GM19468 (cell line): ENCODE data around the gene MOB1B.
"Not testable (repeated sequence)": the region's sequence is repeated elsewhere in the genome, so short reads cannot be mapped to it uniquely, and the experiment has no call there.

Experiments used
- ATAC-seq: cut with Tn5 transposase; IDR thresholded peaks from one replicate; pipeline ENCODE4 v1.9.1; 2021; ENCODE audit warnings: mild to moderate bottlenecking, moderate library complexity, moderate number of reproducible peaks; ENCODE audit not compliant: unreplicated experiment; ENCODE audit errors: extremely low read depth

Gene MOB1B

DNA sequence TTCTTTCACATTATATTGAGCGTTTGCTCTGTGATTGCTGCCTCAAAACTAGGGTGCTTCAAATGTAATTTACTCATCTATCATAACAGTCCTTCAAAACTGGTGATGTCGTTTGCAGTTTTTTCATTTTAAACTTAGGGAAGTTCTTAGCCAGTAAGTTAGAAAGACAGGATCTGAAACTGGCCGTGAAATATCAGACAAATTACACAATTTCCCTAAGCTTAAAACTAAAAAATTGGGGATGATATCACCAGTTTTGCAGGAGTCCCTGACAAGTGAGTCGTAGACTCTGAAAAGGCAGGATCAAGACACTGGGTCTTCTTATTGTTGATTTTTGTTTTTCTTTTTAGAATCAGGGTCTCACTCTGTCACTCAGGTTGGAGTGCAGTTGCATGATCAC, 44.8 kb downstream of the MOB1B start:
- no peak for ATAC-seq

DNA sequence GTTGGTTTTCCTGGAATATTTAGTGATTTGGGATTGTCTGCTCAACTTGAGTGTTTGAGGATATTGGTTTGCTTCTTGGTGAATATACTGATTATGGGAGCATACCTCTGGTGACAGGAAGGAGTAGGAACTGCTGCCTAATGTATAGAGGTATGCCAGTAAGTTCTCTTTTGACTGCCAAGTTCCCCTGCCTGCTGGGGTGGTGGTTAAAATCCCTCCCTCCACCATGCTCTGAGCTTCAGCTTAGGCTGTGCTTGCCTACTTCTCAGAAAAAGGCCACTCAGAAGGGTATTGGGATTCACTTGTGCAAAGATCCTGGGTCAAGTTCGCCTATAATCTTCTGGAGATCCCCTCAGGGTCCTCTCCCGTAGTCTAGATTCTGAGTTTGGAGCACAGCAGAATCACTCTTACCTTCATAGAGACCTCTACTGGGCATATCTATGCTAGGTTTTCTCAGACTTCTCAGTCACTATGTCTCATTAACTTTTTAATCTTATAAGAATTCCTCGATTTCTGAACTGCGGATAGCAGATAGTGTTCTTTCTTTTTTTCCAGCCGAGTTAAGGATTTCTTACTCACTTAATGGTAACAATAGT, 46.6 kb downstream of the MOB1B start:
- no peak for ATAC-seq

DNA sequence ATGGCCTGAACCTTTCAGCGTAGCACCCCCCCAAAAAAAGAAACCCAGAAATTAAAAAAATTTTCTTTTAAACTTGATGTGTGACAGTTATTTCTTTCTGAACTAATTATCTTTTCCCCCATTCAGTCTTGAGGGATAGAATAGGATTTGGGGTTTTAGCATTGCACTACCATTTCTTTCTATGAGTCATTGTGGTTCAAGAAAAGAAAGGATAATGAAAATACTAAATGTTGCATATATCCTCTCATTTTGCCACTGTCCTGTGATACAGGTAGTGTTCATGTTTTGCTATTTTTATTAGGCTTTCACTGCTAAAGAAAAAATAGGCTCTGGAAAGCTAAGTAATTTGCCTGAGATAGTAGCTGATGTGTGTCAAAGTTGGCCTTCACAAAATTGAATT, 51.9 kb downstream of the MOB1B start:
- no peak for ATAC-seq

DNA sequence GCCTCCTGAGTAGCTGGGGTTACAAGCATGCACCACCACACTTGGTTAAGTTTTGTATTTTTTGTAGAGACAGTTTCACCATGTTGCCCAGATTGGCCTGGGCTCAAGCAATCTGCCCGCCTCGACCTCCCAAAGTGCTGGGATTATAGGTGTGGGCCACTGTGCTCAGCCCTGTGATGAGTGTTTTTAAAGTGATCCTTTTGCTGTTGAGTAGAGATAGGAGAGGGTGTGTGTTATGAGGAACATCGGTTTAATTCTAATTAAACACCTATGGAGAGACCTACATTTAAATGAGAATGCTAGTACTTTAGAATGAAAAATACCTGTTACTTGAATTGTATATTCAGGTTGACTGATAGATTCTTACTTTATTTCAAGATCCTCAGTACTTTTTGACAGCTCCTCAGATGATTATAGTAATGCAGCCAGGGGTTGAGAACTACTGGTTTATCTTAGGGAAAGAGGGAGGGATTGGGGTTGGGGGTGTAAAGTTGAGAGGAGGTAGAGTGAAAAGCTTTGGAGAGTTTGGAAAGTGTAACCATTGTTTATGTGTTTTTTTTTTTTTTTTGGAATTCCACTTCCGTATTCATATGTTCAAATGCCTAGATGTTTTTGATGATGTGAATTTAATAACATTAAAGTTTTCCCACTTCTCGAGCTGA, 54.5 kb downstream of the MOB1B start:
- no peak for ATAC-seq

DNA sequence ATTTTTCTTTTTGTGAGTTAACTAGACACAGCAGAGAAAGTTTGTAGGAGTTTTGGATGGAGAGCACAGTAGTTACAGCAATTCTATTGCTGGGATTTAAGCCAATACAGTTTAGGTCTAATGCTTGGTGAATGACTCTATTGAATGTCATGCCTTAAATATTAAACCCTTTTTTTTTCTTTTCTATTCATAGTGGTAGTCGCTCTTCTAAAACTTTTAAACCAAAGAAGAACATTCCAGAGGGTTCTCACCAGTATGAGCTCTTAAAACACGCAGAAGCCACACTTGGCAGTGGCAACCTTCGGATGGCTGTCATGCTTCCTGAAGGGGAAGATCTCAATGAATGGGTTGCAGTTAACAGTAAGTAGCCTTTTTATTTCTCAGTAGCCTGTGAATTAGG, 56.5 kb downstream of the MOB1B start:
- ATAC-seq = no peak

DNA sequence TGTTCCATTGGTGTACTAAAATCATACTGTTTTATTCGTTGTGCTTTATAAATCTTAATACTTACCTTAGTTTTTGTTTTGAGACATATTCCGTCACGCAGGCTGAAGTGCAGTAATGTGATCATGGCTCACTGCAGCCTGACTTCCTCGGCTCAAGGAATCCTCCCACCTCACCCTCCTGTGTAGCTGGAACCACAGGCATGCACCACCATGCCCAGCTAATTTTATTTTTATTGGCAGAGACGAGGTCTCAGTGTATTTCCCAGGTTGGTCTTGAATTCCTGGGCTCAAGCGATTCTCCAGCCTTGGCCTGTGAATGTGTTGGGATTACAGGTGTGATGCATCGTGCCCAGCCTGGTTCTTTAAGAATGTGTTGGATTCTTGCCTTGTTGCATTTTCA, 66.9 kb downstream of the MOB1B start:
- ATAC-seq = no peak

DNA sequence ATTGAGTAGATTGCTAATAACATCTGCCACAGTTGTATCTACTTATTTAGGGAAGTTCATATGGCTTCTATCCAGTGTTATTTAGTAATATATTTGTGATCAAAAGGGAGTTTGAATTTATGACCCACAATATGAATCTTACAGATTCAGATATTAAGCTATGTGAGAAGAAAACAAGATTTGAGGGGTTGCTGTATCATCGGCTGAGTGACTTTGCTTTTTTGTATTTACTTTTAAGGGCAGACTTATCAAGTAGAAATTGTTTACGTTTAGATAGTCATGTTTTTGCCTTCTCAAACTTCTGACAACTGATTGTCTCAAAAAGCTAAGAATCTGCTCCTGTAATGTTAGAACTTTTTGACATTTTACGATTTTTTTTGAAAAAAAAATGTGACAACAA, 74.1 kb downstream of the MOB1B start:
- ATAC-seq = no peak

DNA sequence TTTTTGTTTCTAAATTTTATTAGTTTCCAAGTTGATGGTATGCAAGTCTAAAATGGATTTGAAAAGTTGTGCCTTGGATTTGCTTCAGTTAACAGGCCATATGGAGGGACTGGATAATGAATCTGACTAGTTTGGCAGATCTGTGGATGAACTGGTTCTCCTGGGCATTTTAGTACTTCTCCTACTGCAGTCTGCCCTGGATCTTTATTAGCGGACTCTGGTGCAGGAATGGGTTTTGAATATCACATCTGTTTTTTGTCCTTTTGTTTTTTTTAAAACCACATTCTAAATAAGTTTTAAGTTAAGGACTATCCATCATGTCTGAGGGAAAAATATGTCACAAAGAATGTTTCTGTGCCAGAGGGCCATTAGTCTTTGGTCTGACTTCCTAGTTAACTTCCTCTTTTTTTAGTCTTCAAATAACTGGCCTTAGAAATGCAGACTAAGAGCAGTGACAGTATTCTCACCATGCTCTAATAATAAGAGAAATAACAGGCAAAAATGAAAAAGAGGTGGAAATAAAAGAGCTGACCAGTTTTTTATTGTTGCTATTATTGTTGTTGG, 77.4 kb downstream of the MOB1B start:
- no peak for ATAC-seq

DNA sequence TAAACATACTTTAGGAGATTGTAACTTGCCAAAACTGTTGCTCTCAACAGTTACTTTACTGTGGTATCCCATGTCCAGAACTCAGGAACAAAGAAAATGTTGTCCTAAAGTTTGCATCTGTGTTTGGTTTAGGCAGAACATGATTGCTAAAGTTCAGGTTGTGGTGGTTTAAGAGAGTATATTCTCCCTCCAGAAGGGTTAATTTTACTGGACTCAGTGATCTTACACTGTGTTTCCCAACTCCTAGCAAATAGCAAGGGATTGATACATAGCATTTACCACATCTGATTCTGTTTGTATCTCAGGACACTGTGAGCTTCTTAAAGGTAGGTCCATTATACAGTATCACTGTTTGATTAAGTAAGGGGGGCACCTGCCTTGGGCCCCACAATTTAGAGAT, 78.0 kb downstream of the MOB1B start:
- ATAC-seq = no peak

DNA sequence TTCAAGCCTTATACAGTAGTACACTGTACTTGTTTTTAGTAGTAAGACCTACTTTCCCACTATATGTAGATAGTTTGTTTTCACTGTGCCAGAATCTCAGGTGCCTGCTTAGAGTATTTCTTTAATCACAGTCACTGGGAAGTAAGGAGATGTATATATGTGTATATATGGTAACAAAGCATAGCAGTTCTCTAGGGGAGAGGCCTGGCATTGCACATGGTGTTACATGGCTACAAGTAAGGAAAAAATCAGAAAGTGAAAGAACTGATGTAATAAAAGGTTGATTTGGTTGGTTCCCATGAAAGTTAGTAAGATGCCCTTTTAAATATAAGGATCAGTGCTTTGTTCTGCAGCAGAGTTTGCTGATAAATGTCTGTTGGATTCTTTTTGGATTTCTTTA, 81.9 kb downstream of the MOB1B start:
- ATAC-seq = no peak

DNA sequence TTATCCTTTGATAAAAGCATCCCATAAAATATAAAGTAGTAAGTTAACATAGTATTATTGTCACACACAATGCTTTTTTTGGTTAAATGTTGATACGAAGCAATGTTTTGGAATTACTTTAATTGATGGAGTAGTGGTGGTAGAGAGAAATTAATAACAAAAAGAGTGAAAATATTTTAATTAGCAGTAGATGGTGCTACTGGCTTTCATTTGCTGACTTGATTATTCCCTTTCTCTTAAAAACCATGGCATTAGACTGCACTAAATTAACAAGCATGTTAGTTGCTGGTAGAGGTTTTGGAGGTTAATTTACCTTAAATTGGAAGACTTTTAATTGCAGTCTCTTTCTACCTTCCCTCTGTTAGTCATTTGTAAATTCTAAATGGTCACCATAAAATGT, 82.4 kb downstream of the MOB1B start:
- ATAC-seq = no peak

DNA sequence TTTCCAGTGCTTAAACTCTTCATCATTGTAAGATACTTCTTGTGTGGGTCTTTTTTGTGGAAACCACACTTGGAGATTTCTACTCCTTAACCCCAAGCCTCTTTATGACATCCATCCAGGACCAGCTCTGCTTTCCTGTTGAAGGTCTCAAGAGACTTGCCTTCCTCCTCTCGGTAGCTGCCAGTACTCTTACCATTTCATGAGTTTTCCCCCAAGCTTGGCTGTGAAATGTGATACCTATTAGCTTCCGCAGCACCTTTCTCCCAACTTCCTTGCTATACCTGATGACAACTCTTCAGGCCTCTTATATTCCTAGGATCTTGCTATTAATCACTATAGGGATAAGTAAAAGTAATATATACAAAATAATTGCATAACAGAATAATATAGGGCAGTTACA, 89.4 kb downstream of the MOB1B start:
- ATAC-seq = no peak

DNA sequence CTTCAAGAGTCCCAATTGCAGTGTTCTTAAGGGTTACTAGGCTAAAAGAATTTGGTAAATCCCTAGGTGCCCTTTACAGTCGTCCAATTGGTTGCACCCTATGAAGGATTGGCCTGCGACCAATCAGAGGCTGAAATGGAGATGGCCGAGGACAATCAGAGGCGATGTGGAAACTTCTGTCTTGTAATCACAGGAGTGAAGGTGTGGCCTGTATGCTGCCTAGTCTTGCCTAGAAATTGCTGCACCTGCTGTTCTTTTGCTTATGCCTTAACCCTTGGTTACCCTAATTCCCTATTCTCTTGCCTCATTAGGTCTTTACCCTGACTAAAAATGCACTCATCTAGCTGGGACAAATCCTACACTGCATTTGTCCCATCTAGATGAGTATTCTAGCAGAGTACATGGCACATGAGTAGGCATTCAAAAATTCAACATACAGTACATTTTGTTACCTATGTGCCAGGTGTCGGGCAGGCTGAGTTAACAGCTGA, 90.3 kb downstream of the MOB1B start:
- no peak for ATAC-seq

DNA sequence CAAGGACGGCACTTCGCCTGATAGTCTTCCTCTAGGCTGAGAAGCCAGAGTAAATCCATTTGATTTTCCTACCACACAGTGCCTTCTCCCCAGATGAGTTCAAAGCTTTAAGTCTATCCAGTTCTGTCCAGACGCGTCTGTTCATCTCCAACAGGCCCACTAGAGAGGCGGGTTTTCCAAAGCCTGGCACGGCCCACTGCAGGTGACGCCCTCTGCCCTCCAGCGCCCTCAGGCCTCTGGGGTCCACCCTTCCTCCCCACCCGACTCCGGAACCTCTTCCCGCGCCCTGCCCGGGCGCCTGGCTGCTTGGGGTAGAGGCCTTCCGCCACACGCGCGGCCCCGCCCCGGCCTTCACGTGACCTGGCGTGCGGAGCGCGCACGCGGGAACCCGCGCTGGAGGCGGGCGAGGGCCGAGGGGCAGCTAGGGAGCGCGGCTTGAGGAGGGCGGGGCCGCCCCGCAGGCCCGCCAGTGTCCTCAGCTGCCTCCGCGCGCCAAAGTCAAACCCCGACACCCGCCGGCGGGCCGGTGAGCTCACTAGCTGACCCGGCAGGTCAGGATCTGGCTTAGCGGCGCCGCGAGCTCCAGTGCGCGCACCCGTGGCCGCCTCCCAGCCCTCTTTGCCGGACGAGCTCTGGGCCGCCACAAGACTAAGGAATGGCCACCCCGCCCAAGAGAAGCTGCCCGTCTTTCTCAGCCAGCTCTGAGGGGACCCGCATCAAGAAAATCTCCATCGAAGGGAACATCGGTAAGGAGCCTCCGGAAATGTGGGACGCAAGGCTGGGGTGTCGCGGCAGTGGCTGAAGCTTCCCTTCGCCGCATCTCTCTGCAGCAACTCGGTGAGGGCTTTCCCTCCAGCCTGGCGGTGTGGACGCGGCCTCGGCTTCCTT, 91.3 kb downstream of the MOB1B start, which contains the start of gene DCK:
DCK (plus strand) TSS at position 469 of the 888 bp plus-strand sequence; CDS start at position 656, 187 bp downstream.
- ATAC-seq = peak; percentile 91

DNA sequence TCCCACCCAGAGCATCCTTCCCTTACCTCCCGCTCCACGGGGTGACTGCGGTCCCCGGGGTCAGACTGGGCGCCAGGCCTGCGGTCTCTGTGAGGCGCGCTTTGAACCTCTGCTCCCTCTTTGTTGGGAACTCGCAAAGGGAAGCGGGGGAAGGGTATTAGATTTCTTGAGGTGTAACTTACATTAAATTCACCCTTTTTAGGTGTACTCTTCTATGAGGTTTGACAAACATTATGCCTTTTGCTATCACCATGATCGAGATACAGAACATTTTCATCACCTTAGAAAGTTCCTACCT, 91.8 kb downstream of the MOB1B start:
- no peak for ATAC-seq

DNA sequence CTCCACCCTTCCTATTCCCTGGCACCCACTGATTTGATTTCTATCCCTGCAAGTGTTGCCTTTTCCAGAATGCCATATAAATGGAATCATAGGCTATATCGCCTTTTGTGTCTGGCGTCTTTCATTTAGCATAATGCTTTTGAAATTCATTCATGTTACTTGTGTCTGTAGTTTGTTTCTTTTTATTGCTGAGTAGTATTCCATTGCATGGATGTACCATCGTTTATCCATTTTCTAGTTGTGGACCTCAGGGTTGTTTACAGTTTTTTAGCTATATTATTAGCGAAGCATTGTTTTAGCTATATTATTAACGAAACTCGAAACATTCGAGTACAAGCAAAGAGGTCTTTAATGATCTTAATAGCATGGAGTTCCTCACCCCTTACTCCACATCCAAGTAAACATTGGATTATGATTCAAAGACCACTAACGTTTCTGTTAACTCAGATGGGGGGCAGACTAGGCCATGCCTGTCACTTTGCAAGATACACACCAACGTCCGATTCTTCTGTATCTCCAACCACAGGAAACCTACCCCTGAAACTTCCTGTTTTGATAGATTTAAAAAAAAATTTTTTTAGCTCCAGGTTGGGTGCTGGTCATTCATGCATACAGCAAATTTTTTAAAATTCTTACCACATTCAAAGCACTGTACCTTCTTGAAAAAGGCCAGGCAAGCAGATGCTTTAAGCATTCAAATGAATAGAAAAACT, 92.4 kb downstream of the MOB1B start:
- ATAC-seq = no peak

DNA sequence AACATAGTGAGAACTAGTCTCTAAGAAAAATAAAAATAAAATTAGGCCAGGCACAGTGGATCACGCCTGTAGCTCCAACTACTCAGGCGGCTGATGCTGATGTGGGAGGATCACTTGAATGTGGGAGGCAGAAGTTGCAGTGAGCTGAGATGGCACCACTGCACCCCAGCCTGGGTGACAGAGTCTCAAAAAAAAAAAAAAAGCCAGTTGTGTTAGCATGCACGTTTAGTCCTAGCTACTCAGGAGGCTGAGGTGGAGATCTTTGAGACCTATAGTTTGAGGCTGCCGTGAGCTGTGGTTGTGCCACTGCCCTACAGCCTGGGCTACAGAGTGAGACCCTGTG, 93.8 kb downstream of the MOB1B start:
- ATAC-seq = no peak

DNA sequence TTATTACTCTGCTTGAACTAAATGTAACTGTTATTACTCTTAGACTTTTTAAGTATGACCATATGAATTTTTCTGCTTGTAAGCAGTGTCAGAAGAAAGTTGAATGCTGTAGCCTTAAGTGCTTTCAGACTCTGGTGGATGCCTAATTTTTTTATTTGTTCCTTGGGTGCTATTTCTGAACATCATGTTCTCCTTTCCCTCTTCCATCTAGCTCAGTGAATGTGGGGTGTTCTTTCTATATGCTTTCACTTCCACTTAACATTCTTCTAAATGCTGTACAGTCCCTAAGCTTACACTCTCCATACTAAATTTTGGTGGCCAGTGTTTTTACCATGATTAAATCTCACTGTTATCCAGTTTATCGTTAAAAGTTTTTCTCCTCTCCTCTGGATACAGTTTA, 94.9 kb downstream of the MOB1B start:
- ATAC-seq = no peak

DNA sequence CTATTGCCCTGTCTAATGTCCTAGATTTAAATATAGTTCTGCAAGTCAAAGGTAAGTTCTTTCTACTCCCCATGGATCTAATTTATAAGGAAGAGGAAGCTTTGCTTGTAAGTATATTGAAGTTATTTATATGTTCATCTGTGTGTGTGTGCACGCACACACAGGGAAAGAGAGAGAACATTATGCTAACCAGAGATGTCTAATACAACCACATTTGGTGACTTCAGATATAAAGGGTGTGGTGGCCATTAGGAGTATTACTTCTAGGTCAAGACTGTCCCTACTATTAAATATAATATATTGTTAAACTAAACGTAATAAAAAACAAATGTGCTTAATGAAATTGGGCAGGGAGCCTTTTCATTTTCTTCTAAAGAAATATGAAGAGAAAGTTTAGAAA, 95.4 kb downstream of the MOB1B start:
- no peak for ATAC-seq

DNA sequence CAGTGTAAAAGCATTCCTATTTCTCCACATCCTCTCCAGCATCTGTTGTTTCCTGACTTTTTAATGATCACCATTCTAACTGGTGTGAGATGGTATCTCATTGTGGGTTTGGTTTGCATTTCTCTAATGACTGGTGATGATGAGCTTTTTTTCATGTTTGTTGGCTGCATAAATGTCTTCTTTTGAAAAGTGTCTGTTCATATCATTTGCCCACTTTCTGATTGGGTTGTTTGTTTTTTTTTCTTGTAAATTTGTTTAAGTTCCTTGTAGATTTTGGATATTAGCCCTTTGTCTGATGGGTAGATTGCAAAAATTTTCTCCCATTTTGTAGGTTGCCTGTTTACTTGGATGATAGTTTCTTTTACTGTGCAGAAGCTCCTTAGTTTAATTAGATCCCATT, 97.5 kb downstream of the MOB1B start:
- ATAC-seq = not testable (repeated sequence)
